Suprapubic skin (tissue), 4 donors: Measurements from ENCODE around the gene TANGO2.

Experiments
- CTCF ChIP-seq, 2 donors: fragments of 200-600 bp in 1 of 2; fragments of 450-650 bp in 1 of 2; sonication (generic) in 1 of 2; IDR thresholded peaks; one replicate each; pipeline ENCODE4 v1.5.1; 2016 to 2019; ENCODE audit warnings: antibody characterized with exemption in 2 of 2, mild to moderate bottlenecking in 1 of 2, moderate library complexity in 1 of 2
- EP300 ChIP-seq: sonication (generic); formaldehyde crosslinking; IDR thresholded peaks from one replicate; pipeline ENCODE4 v1.6.1; 2017; ENCODE audit warnings: antibody characterized with exemption
- POLR2AphosphoS5 ChIP-seq, 3 donors: sonication (generic); formaldehyde crosslinking; IDR thresholded peaks; one replicate each; pipeline ENCODE4 v1.6.1; 2017; ENCODE audit warnings: antibody characterized with exemption in 3 of 3

- TF ChIP-seq CTCF (IDR thresholded peaks at IDR 0.05) (no peak), EP300 (no peak), POLR2AphosphoS5 (IDR thresholded peaks at IDR 0.05) (no peak)
Observed at GRCh38 chr22:20018001-20018400, 2.9 kb upstream of the TANGO2 start.
